HepG2 (cell line): ENCODE measurements around the gene SPAG4. TPM values are rescaled to one million over a fixed set of nuclear protein-coding genes. Genes with fewer than 3 reads are reported as not detected.
A peak's percentile ranks its signal among the peaks of the same experiment; 100 is the strongest.

ENCODE experiments used
- ADNP ChIP-seq: sonication (generic); formaldehyde crosslinking; IDR thresholded peaks from 2 replicates; pipeline ENCODE4 v1.4.0; 2020; ENCODE audit warnings: missing genetic modification reagents
- CEBPB ChIP-seq: IDR thresholded peaks from 2 replicates; pipeline ENCODE4 v1.6.1; 2011; ENCODE audit warnings: low read depth, low read length, improper control_type of control experiment, borderline replicate concordance
- KDM1A ChIP-seq: IDR thresholded peaks from 2 replicates; pipeline ENCODE4 v1.6.1; 2016; ENCODE audit warnings: missing compliant biosample characterization
- RCOR2 ChIP-seq: IDR thresholded peaks from 2 replicates; pipeline ENCODE4 v1.6.1; 2016; ENCODE audit warnings: missing biosample characterization, missing genetic modification reagents
- SIN3A ChIP-seq: IDR thresholded peaks from 2 replicates; pipeline ENCODE4 v1.6.1; 2011; ENCODE audit warnings: low read depth, mild to moderate bottlenecking, control low read depth, low read length, borderline replicate concordance
- ZBTB1 ChIP-seq: sonication (generic); formaldehyde crosslinking; IDR thresholded peaks from 2 replicates; pipeline ENCODE4 v1.4.0; 2020; ENCODE audit warnings: missing genetic modification reagents, borderline replicate concordance
- ZBTB21 ChIP-seq: sonication (generic); formaldehyde crosslinking; IDR thresholded peaks from 2 replicates; pipeline ENCODE4 v1.4.0; 2020; ENCODE audit warnings: missing genetic modification reagents
- ZFP36L1 ChIP-seq: sonication (generic); formaldehyde crosslinking; IDR thresholded peaks from 2 replicates; pipeline ENCODE4 v1.8.0; 2022; ENCODE audit warnings: mild to moderate bottlenecking, missing genetic modification reagents, moderate library complexity
- ZNF556 ChIP-seq: sonication (generic); formaldehyde crosslinking; IDR thresholded peaks from 2 replicates; pipeline ENCODE4 v1.4.0; 2020; ENCODE audit warnings: mild to moderate bottlenecking, missing genetic modification reagents, borderline replicate concordance
- ZNF749 ChIP-seq: sonication (generic); formaldehyde crosslinking; IDR thresholded peaks from 2 replicates; pipeline ENCODE4 v1.8.0; 2022; ENCODE audit warnings: mild to moderate bottlenecking, missing genetic modification reagents, moderate library complexity, borderline replicate concordance
- ZSCAN31 ChIP-seq: sonication (generic); formaldehyde crosslinking; IDR thresholded peaks from 2 replicates; pipeline ENCODE4 v1.5.0; 2020; ENCODE audit warnings: low read depth, mild to moderate bottlenecking, missing genetic modification reagents
- polyA plus RNA-seq, 8 experiments: library from polyadenylated mRNA; depleted of rRNA in 3 of 8; stranded (reverse) in 7 of 8; unstranded in 1 of 8; fragments of >200 nt; fragmentation: Illumina TruSeq in 4 of 8; extraction: Trizol in 4 of 8; gene quantifications; 2 replicates each; pipeline versions ENCODE4 v1.2.1 to v1.2.3, GENCODE V29; 2011 to 2016; ENCODE audit warnings: low read depth in 4 of 8, missing spikeins in 1 of 8, mixed read lengths in 1 of 8; ENCODE audit not compliant: insufficient read depth in 1 of 8
- total RNA-seq, 5 experiments: library from RNA; depleted of rRNA; stranded (reverse); fragments of >200 nt; fragmentation: Illumina TruSeq; extraction: Trizol; gene quantifications; 2 replicates each; pipeline ENCODE4 v1.2.3, GENCODE V29; 2016; ENCODE audit warnings: low read depth in 1 of 5
- TF ChIP-seq, protein P1 (sequence below): sonication (generic); formaldehyde crosslinking; IDR thresholded peaks from 2 replicates; pipeline ENCODE4 v1.8.1; 2023; ENCODE audit warnings: missing genetic modification reagents, inconsistent platforms, borderline replicate concordance
- TF ChIP-seq, protein P2 (sequence below): IDR thresholded peaks from 2 replicates; pipeline ENCODE4 v1.6.1; 2016; ENCODE audit warnings: low read depth, missing genetic modification reagents, missing compliant biosample characterization
- TF ChIP-seq, protein P3 (sequence below): sonication (generic); formaldehyde crosslinking; IDR thresholded peaks from 2 replicates; pipeline ENCODE4 v1.4.0; 2020; ENCODE audit warnings: missing genetic modification reagents
- TF ChIP-seq, protein P4 (sequence below): sonication (generic); formaldehyde crosslinking; IDR thresholded peaks from 2 replicates; pipeline ENCODE4 v1.8.0; 2022; ENCODE audit warnings: missing genetic modification reagents, mild to moderate bottlenecking, inconsistent platforms, borderline replicate concordance
- TF ChIP-seq, protein P5 (sequence below): sonication (generic); formaldehyde crosslinking; IDR thresholded peaks from 2 replicates; pipeline ENCODE4 v1.5.1; 2020; ENCODE audit warnings: missing genetic modification reagents, mild to moderate bottlenecking, borderline replicate concordance
- TF ChIP-seq, protein P6 (sequence below): sonication (generic); formaldehyde crosslinking; IDR thresholded peaks from 2 replicates; pipeline ENCODE4 v1.5.0; 2020; ENCODE audit warnings: mild to moderate bottlenecking, missing genetic modification reagents, moderate library complexity

Gene SPAG4
- total and polyA plus RNA-seq, 2 of the 13 experiments (the other 11 are each of a cell fraction or from before 2014, with no cell fraction given) = 5.8 to 137 TPM

DNA sequence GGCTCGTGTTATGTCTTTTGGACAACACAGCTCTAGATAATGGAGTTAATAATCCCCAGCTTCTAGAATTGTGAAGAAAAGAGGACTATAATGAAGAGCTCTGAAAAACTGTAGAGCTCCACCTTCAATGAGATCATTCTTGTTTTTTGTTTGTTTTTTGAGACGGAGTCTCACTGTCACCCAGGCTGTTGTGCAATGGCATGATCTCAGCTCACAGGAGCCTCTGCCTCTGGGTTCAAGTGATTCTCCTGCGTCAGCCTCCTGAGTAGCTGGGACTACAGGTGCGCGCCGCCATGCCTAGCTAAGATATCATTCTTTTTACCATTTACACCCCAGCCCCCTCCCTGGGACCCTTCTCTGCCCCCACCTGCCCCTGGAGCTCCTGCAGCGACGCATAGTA lies 37.2 kb upstream of the SPAG4 start (continued):
- TF ChIP-seq, protein P1, sequence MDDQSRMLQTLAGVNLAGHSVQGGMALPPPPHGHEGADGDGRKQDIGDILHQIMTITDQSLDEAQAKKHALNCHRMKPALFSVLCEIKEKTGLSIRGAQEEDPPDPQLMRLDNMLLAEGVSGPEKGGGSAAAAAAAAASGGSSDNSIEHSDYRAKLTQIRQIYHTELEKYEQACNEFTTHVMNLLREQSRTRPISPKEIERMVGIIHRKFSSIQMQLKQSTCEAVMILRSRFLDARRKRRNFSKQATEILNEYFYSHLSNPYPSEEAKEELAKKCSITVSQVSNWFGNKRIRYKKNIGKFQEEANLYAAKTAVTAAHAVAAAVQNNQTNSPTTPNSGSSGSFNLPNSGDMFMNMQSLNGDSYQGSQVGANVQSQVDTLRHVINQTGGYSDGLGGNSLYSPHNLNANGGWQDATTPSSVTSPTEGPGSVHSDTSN (CRISPR knock-in tag) = no peak
- no peak for TF ChIP-seq ZFP36L1 (CRISPR knock-in tag)
- TF ChIP-seq RCOR2 (CRISPR knock-in tag) = 0 out of 2 replicates have a peak, but pooled peaks have one; percentile 50
- TF ChIP-seq KDM1A = peak; percentile 88; the same call in 1 of the 2 replicates
- TF ChIP-seq, protein P2, sequence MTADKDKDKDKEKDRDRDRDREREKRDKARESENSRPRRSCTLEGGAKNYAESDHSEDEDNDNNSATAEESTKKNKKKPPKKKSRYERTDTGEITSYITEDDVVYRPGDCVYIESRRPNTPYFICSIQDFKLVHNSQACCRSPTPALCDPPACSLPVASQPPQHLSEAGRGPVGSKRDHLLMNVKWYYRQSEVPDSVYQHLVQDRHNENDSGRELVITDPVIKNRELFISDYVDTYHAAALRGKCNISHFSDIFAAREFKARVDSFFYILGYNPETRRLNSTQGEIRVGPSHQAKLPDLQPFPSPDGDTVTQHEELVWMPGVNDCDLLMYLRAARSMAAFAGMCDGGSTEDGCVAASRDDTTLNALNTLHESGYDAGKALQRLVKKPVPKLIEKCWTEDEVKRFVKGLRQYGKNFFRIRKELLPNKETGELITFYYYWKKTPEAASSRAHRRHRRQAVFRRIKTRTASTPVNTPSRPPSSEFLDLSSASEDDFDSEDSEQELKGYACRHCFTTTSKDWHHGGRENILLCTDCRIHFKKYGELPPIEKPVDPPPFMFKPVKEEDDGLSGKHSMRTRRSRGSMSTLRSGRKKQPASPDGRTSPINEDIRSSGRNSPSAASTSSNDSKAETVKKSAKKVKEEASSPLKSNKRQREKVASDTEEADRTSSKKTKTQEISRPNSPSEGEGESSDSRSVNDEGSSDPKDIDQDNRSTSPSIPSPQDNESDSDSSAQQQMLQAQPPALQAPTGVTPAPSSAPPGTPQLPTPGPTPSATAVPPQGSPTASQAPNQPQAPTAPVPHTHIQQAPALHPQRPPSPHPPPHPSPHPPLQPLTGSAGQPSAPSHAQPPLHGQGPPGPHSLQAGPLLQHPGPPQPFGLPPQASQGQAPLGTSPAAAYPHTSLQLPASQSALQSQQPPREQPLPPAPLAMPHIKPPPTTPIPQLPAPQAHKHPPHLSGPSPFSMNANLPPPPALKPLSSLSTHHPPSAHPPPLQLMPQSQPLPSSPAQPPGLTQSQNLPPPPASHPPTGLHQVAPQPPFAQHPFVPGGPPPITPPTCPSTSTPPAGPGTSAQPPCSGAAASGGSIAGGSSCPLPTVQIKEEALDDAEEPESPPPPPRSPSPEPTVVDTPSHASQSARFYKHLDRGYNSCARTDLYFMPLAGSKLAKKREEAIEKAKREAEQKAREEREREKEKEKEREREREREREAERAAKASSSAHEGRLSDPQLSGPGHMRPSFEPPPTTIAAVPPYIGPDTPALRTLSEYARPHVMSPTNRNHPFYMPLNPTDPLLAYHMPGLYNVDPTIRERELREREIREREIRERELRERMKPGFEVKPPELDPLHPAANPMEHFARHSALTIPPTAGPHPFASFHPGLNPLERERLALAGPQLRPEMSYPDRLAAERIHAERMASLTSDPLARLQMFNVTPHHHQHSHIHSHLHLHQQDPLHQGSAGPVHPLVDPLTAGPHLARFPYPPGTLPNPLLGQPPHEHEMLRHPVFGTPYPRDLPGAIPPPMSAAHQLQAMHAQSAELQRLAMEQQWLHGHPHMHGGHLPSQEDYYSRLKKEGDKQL (CRISPR knock-in tag) = no peak
- TF ChIP-seq, protein P3, sequence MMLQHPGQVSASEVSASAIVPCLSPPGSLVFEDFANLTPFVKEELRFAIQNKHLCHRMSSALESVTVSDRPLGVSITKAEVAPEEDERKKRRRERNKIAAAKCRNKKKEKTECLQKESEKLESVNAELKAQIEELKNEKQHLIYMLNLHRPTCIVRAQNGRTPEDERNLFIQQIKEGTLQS (CRISPR knock-in tag) = peak; percentile 48; the same call in 1 of the 2 replicates
- no peak for TF ChIP-seq ZNF749 (CRISPR knock-in tag)
- TF ChIP-seq, protein P4, sequence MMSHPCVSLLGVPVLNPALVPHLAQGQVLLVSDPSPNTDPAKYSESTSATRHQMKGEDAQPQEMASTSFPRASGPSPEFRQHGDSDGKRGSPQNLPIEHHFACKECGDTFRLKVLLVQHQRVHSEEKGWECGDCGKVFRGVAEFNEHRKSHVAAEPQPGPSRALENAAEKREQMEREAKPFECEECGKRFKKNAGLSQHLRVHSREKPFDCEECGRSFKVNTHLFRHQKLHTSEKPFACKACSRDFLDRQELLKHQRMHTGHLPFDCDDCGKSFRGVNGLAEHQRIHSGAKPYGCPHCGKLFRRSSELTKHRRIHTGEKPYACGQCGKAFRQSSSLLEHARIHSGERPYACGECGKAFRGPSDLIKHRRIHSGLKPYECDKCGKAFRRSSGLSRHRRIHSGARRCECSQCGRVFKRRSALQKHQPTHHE (CRISPR knock-in tag) = no peak
- TF ChIP-seq ADNP (CRISPR knock-in tag) = 0 out of 2 replicates have a peak, but pooled peaks have one; percentile 29
- TF ChIP-seq SIN3A = no peak
- no peak for TF ChIP-seq ZBTB1
- peak; percentile 95 for TF ChIP-seq CEBPB
- TF ChIP-seq, protein P5, sequence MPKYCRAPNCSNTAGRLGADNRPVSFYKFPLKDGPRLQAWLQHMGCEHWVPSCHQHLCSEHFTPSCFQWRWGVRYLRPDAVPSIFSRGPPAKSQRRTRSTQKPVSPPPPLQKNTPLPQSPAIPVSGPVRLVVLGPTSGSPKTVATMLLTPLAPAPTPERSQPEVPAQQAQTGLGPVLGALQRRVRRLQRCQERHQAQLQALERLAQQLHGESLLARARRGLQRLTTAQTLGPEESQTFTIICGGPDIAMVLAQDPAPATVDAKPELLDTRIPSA (CRISPR knock-in tag) = no peak
- TF ChIP-seq ZNF556 = no peak
- TF ChIP-seq, protein P6, sequence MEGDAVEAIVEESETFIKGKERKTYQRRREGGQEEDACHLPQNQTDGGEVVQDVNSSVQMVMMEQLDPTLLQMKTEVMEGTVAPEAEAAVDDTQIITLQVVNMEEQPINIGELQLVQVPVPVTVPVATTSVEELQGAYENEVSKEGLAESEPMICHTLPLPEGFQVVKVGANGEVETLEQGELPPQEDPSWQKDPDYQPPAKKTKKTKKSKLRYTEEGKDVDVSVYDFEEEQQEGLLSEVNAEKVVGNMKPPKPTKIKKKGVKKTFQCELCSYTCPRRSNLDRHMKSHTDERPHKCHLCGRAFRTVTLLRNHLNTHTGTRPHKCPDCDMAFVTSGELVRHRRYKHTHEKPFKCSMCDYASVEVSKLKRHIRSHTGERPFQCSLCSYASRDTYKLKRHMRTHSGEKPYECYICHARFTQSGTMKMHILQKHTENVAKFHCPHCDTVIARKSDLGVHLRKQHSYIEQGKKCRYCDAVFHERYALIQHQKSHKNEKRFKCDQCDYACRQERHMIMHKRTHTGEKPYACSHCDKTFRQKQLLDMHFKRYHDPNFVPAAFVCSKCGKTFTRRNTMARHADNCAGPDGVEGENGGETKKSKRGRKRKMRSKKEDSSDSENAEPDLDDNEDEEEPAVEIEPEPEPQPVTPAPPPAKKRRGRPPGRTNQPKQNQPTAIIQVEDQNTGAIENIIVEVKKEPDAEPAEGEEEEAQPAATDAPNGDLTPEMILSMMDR = no peak
- no peak; the same call in 1 of the 2 replicates for TF ChIP-seq ZBTB21
- TF ChIP-seq ZSCAN31 (CRISPR knock-in tag) = no peak
